Fibroblast of lung (primary cell): ENCODE data around the gene HIP1R. TPM values are rescaled to one million over a fixed set of nuclear protein-coding genes. Genes with fewer than 3 reads are reported as not detected.
"Not testable (repeated sequence)": the region's sequence is repeated elsewhere in the genome, so short reads cannot be mapped to it uniquely, and the experiment has no call there.

Experiments used
- DNase-seq, 2 donors: peaks; one replicate each; pipeline versions ENCODE4 v3.0.0 to v3.0.0-alpha.2; 2010; ENCODE audit warnings: low read depth in 2 of 2
- H2AFZ ChIP-seq: 2 replicates; pipeline ENCODE4 v1.5.1; 2012; ENCODE audit warnings: low read length, control low read depth, inconsistent platforms
- H3K27ac ChIP-seq: 2 replicates; pipeline ENCODE4 v1.5.1; 2011; ENCODE audit warnings: low read length, control low read depth; ENCODE audit not compliant: insufficient read depth
- H3K27me3 ChIP-seq: 2 replicates; pipeline ENCODE4 v1.5.1; 2011; ENCODE audit warnings: mild to moderate bottlenecking, low read length; ENCODE audit not compliant: control insufficient read depth, insufficient read depth
- H3K36me3 ChIP-seq: 2 replicates; pipeline ENCODE4 v1.5.1; 2011; ENCODE audit warnings: low read length; ENCODE audit not compliant: control insufficient read depth, insufficient read depth
- H3K4me1 ChIP-seq: 2 replicates; pipeline ENCODE4 v1.5.1; 2011; ENCODE audit warnings: low read length; ENCODE audit not compliant: control insufficient read depth, insufficient read depth; ENCODE audit errors: extremely low read depth
- H3K4me2 ChIP-seq: 2 replicates; pipeline ENCODE4 v1.5.1; 2011; ENCODE audit warnings: low read length, control low read depth; ENCODE audit not compliant: insufficient read depth; ENCODE audit errors: extremely low read depth
- H3K4me3 ChIP-seq, 4 experiments: fragments of 200-600 bp in 1 of 4; sonication (generic) in 1 of 4; replicated peaks in 1 of 4; 2 replicates each; pipeline ENCODE4 v1.5.1; 2011 to 2016; ENCODE audit warnings: low read length in 4 of 4, low read depth in 3 of 4, mild to moderate bottlenecking in 3 of 4, control low read depth in 2 of 4, inconsistent platforms in 1 of 4, mixed read lengths in 1 of 4; ENCODE audit not compliant: insufficient read depth in 1 of 4; ENCODE audit errors: control extremely low read depth in 1 of 4
- H3K79me2 ChIP-seq: 2 replicates; pipeline ENCODE4 v1.5.1; 2012; ENCODE audit warnings: mild to moderate bottlenecking, low read length, inconsistent platforms; ENCODE audit not compliant: control insufficient read depth, insufficient read depth
- H3K9ac ChIP-seq: 2 replicates; pipeline ENCODE4 v1.5.1; 2011; ENCODE audit warnings: mild to moderate bottlenecking, low read length, control low read depth; ENCODE audit not compliant: insufficient read depth
- H3K9me3 ChIP-seq: 2 replicates; pipeline ENCODE4 v1.5.1; 2012; ENCODE audit warnings: low read depth, low read length; ENCODE audit not compliant: control insufficient read depth, insufficient read depth
- H4K20me1 ChIP-seq: 2 replicates; pipeline ENCODE4 v1.5.1; 2011; ENCODE audit warnings: low read length; ENCODE audit not compliant: control insufficient read depth, insufficient read depth; ENCODE audit errors: extremely low read depth
- EZH2 ChIP-seq: IDR thresholded peaks from 2 replicates; pipeline ENCODE4 v1.5.1; 2012; ENCODE audit warnings: low read length, control low read depth, mild to moderate bottlenecking; ENCODE audit errors: missing control alignments
- polyA plus RNA-seq, 2 donors: library from polyadenylated mRNA; depleted of rRNA in 1 of 2; stranded (reverse) in 1 of 2; unstranded in 1 of 2; fragments of >200 nt; gene quantifications; 2 replicates each; pipeline ENCODE4 v1.2.1, GENCODE V29; 2011 to 2012; ENCODE audit warnings: missing spikeins in 1 of 2
- total RNA-seq: library from RNA; depleted of rRNA; stranded (reverse); fragments of >200 nt; gene quantifications from 2 replicates; pipeline ENCODE4 v1.2.1, GENCODE V29; 2014
- TF ChIP-seq, protein P1 (sequence below), 2 donors: IDR thresholded peaks in 1 of 2; conservative IDR thresholded peaks in 1 of 2; 1 replicate in 1 of 2; 2 replicates in 1 of 2; pipeline ENCODE4 v1.5.1; 2011 to 2012; ENCODE audit warnings: low read length in 2 of 2, control low read depth in 1 of 2, inconsistent platforms in 1 of 2, low read depth in 1 of 2, mild to moderate bottlenecking in 1 of 2

Gene HIP1R
- total and polyA plus RNA-seq, 2 donors (not counting 1 experiment from before 2014, with no cell fraction given) = 3.4 to 21.3 TPM

DNA sequence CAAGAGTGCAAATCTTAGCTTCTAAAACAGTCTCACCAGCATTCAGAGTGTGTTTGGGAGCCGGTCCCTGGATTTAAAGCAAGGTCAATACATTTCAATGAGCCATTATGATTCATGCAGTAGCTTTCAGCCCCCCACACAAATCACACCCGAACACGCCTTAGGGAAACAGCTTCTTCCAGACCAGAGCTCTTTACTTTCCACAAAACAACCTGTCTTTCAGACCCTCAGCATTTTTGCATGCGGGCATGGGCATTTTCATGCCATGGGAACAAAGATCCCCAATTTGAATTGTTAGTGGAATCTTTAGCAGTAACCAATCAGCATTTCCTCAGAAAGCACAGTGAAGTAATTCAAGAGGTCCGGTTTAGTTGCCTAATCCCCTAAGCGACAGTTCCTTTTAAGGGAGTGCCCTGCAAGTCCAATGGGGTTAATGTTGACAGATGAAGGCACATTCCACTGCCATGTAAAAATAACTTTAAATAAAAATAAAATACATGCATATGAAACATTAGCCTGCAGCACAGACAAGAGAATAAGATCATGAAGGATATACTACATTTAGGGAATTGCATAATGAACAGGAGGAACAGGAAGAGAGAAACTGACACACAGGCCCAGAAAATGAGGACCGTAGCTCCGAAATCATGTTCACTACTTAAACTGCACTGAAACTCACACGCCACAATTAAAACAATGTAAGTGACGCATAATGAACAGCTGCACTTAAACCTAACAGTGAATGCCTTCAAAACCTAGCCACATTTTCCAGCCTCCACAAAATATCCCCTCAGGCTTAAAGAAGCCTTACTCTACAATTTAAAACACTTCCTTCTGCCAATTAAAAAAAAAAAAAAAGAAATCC lies 56.6 kb downstream of the HIP1R start:
- Histone ChIP-seq H3K4me2 (peak overlapping the region; percentile 72), H3K4me1 (peaks cover 24% of the 10 kb centered on the region), H3K4me3 (peak overlapping the region in 2 of 4 experiments; percentile 39 to 44), H3K36me3 (no peaks in the 10 kb centered on the region), H3K9me3 (no peaks in the 10 kb centered on the region), H3K27me3 (no peaks in the 10 kb centered on the region), H2AFZ (no peak overlapping the region), H3K27ac (peak overlapping the region; percentile 33), H4K20me1 (no peaks in the 10 kb centered on the region), H3K79me2 (peaks cover 79% of the 10 kb centered on the region), H3K9ac (no peak overlapping the region)
- TF ChIP-seq, protein P1, sequence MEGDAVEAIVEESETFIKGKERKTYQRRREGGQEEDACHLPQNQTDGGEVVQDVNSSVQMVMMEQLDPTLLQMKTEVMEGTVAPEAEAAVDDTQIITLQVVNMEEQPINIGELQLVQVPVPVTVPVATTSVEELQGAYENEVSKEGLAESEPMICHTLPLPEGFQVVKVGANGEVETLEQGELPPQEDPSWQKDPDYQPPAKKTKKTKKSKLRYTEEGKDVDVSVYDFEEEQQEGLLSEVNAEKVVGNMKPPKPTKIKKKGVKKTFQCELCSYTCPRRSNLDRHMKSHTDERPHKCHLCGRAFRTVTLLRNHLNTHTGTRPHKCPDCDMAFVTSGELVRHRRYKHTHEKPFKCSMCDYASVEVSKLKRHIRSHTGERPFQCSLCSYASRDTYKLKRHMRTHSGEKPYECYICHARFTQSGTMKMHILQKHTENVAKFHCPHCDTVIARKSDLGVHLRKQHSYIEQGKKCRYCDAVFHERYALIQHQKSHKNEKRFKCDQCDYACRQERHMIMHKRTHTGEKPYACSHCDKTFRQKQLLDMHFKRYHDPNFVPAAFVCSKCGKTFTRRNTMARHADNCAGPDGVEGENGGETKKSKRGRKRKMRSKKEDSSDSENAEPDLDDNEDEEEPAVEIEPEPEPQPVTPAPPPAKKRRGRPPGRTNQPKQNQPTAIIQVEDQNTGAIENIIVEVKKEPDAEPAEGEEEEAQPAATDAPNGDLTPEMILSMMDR (conservative IDR thresholded peaks at IDR 0.05 in 1 of 2, IDR thresholded peaks at IDR 0.05 in 1 of 2; ENCODE audit: low read depth in 1 of 2, low read length in 2 of 2) = no peak
- TF ChIP-seq EZH2 = no peak
- peak; percentile 75 to 85 for DNase-seq

DNA sequence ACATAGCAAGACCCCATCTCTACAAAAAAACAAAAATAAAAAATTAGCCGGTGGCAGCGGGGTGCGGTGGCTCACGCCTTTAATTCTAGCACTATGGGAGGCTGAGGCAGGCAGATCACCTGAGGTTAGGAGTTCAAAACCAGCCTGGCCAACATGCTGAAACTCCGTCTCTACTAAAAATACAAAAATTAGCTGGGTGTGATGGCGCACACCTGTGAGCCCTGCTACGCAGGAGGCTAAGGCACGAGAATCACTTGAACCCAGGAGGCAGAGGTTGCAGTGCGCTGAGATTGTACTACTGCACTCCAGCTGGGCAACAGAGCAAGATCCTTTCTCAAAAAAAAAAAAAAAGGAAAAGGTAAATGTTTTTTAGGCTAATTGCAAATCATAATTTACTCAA lies 57.5 kb downstream of the HIP1R start:
- peaks cover 70% of the 10 kb centered on the region for H3K79me2 ChIP-seq
- H3K4me2 ChIP-seq = peak overlapping the region; percentile 72
- not testable (repeated sequence) for H3K36me3 ChIP-seq, H2AFZ ChIP-seq, H3K9ac ChIP-seq, H3K9me3 ChIP-seq, H3K4me3 ChIP-seq, H4K20me1 ChIP-seq, H3K27me3 ChIP-seq, DNase-seq
- H3K4me1 ChIP-seq = peaks cover 19% of the 10 kb centered on the region
- peak overlapping the region; percentile 33 for H3K27ac ChIP-seq

DNA sequence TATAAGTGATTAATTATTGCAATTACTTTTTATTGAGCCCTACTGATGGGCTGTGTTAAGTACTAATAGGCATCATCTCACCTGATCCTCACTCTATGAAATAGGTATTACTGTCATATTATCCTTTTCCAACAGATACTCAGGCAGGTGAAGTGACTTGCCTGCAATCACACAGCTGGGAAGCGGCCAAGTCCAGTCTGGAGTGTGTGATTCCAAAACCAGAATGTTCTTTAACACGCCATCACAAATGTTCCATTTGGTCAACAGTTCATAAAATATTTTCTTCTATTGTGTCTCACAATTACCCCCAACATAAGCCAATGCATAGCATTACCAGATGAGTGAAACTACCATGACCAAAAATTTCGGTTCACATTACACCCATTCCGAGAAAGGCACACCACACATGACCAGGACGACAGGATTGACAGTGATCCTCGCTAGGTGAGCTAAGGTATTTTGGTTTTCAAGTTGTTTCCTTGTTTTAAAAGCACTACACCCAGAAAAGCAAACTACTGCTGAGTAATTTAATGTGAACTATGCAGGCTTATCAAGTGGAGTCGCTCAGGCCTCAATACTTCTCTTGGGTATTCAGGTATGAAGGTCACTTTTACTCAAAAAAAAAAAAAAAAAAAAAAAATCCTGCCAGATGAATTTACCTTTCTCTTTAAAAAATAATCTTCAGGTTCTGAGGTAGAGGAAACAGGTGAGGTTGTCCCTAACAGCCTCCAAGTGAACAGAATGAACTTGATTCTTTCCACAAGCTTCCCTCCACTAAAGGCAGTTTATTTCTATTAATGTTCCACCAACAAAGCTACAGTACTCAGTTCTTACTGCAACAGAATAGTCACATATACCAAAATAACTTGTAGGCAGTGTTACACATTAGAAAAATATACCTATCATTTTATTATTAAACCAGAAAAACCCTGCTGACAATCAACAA lies 58.2 kb downstream of the HIP1R start:
- no peaks in the 10 kb centered on the region for H3K9me3 ChIP-seq
- H3K4me2 ChIP-seq = peak overlapping the region; percentile 95
- H2AFZ ChIP-seq = no peak overlapping the region
- H3K79me2 ChIP-seq = peaks cover 64% of the 10 kb centered on the region
- H3K27ac ChIP-seq = peak overlapping the region; percentile 93
- H3K9ac ChIP-seq = no peak overlapping the region
- H4K20me1 ChIP-seq = no peaks in the 10 kb centered on the region
- TF ChIP-seq, protein P1 (conservative IDR thresholded peaks at IDR 0.05 in 1 of 2, IDR thresholded peaks at IDR 0.05 in 1 of 2; ENCODE audit: low read depth in 1 of 2, low read length in 2 of 2) = no peak
- TF ChIP-seq EZH2 = no peak
- H3K27me3 ChIP-seq = no peaks in the 10 kb centered on the region
- H3K36me3 ChIP-seq = no peaks in the 10 kb centered on the region
- H3K4me3 ChIP-seq = peak overlapping the region; percentile 67 to 94 (median 88)
- peaks cover 15% of the 10 kb centered on the region for H3K4me1 ChIP-seq
- DNase-seq = no peak
